OCI-LY7 (cell line): ENCODE measurements around the gene KNCN. TPM values are rescaled to one million over a fixed set of nuclear protein-coding genes. Genes with fewer than 3 reads are reported as not detected.

Experiments used
- BruUV-seq: library from RNA; stranded (reverse); fragments of 400-500 nt; replicated peaks from 2 replicates; lab custom pipeline; 2021; lab: Mats Ljungman, UMichigan
- CTCF ChIA-PET: fragments of 300-600 bp; sonication (Branson Sonifier 250); formaldehyde crosslinking; loops from one replicate; lab custom pipeline; 2022; ENCODE audit warnings: antibody characterized with exemption; ENCODE audit not compliant: unreplicated experiment; lab: Charles Lee
- POLR2A ChIA-PET: fragments of 300-600 bp; sonication (Branson Sonifier 250); formaldehyde crosslinking; loops from one replicate; lab custom pipeline; 2022; ENCODE audit warnings: antibody characterized with exemption; lab: Charles Lee
- DNase-seq: peaks from one replicate; pipeline ENCODE4 v3.0.0-alpha.2; 2015; ENCODE audit warnings: low spot score
- H2AFZ ChIP-seq: fragments of 200-600 bp; sonication (generic), shearing (Covaris generic); 2 replicates; pipeline ENCODE4 v1.6.1; 2014; ENCODE audit warnings: mild to moderate bottlenecking, antibody characterized with exemption, low read length, moderate library complexity
- H3K27ac ChIP-seq: fragments of 200-600 bp; sonication (generic); 2 replicates; pipeline ENCODE4 v1.5.1; 2014; ENCODE audit warnings: mixed run types, low read depth, mild to moderate bottlenecking, moderate library complexity, low read length, inconsistent platforms; ENCODE audit not compliant: poor library complexity, severe bottlenecking
- H3K36me3 ChIP-seq: fragments of 200-600 bp; sonication (generic); 2 replicates; pipeline ENCODE4 v1.6.1; 2014; ENCODE audit warnings: mild to moderate bottlenecking, antibody characterized with exemption, low read length, moderate library complexity, mixed read lengths; ENCODE audit not compliant: insufficient read depth
- H3K4me1 ChIP-seq: fragments of 200-600 bp; sonication (generic); 2 replicates; pipeline ENCODE4 v1.5.1; 2014; ENCODE audit warnings: mild to moderate bottlenecking, low read length; ENCODE audit not compliant: insufficient read depth, poor library complexity, severe bottlenecking
- H3K4me2 ChIP-seq: fragments of 200-600 bp; sonication (generic); 2 replicates; pipeline ENCODE4 v1.6.1; 2014; ENCODE audit warnings: mild to moderate bottlenecking, low read length
- H3K4me3 ChIP-seq: fragments of 200-600 bp; sonication (generic); 2 replicates; pipeline ENCODE4 v1.5.1; 2014; ENCODE audit warnings: mild to moderate bottlenecking, low read depth, low read length; ENCODE audit not compliant: poor library complexity, severe bottlenecking
- H3K79me2 ChIP-seq: fragments of 200-600 bp; sonication (generic); 2 replicates; pipeline ENCODE4 v1.6.1; 2016; ENCODE audit warnings: low read depth, mild to moderate bottlenecking, low read length, moderate library complexity, mixed read lengths; ENCODE audit not compliant: insufficient read depth
- H3K9me2 ChIP-seq: fragments of 200-600 bp; sonication (generic); 2 replicates; pipeline ENCODE4 v1.6.1; 2016; ENCODE audit warnings: mild to moderate bottlenecking, low read length, mixed read lengths; ENCODE audit not compliant: insufficient read depth
- H3K9me3 ChIP-seq: fragments of 200-600 bp; sonication (generic); 2 replicates; pipeline ENCODE4 v1.6.1; 2014; ENCODE audit warnings: mild to moderate bottlenecking, mixed run types, low read length, mixed read lengths
- H4K20me1 ChIP-seq: fragments of 200-600 bp; sonication (generic); 2 replicates; pipeline ENCODE4 v1.6.1; 2014; ENCODE audit warnings: mild to moderate bottlenecking, antibody characterized with exemption, low read length, moderate library complexity, mixed read lengths; ENCODE audit not compliant: insufficient read depth
- CTCF ChIP-seq: fragments of 200-600 bp; sonication (generic); conservative IDR thresholded peaks from 2 replicates; pipeline ENCODE4 v1.5.1; 2014; ENCODE audit warnings: mild to moderate bottlenecking, antibody characterized with exemption, low read length, moderate library complexity, mixed read lengths
- EZH2phosphoT487 ChIP-seq: fragments of 200-600 bp; sonication (generic); IDR thresholded peaks from 2 replicates; pipeline ENCODE4 v1.6.1; 2018; ENCODE audit warnings: low read depth, borderline replicate concordance, mild to moderate bottlenecking, mixed run types, antibody characterized with exemption, low read length, moderate library complexity, mixed read lengths
- intact Hi-C: fragments of 100-400 bp; cut with micrococcal nuclease; formaldehyde crosslinking; loops from one replicate; pipeline ENCODE4 v1.10.0; 2022; ENCODE audit not compliant: unreplicated experiment
- total RNA-seq, 2 experiments: library from RNA; depleted of rRNA in 1 of 2; stranded (reverse); fragments of >200 nt in 1 of 2; shearing (Covaris generic) in 1 of 2; gene quantifications; 2 replicates each; pipeline ENCODE4 v1.2.3, GENCODE V29; 2014 to 2022

The KNCN gene
- total RNA-seq, 2 experiments from 2014 or later: not detected

GRCh38 chr1:46527474-46528296 is 23.8 kb downstream of the KNCN start:
- H3K79me2 ChIP-seq: no peaks in the 10 kb centered on the region
- H2AFZ ChIP-seq: no peak overlapping the region
- no peaks in the 10 kb centered on the region for H3K9me3 ChIP-seq
- no peaks in the 10 kb centered on the region for H3K9me2 ChIP-seq
- H4K20me1 ChIP-seq: no peaks in the 10 kb centered on the region; the same call in 1 of the 2 replicates
- no TSS peak for BruUV-seq
- no peaks in the 10 kb centered on the region for H3K36me3 ChIP-seq
- no peak overlapping the region for H3K27ac ChIP-seq
- DNase-seq: peak; percentile 67
- ChIA-PET POLR2A (interaction anchor here (0.6 to 1.2 kb wide), 2 partner anchors 12 to 27 kb away, joined by 3 read pairs; no protein-coding TSS in a partner anchor), CTCF (interaction anchor here (1.1 to 1.5 kb wide), 2 partner anchors 12 to 50 kb away, joined by 4 read pairs; no protein-coding TSS in a partner anchor)
- H3K4me2 ChIP-seq: no peak overlapping the region
- TF ChIP-seq CTCF (peak; percentile 91), EZH2phosphoT487 (no peak)
- intact Hi-C loops: loop anchor here (1.0 kb wide), 4 partner anchors 50 to 194 kb away; no protein-coding TSS in a partner anchor
- H3K4me1 ChIP-seq: no peaks in the 10 kb centered on the region
- H3K4me3 ChIP-seq: no peak overlapping the region

DNA sequence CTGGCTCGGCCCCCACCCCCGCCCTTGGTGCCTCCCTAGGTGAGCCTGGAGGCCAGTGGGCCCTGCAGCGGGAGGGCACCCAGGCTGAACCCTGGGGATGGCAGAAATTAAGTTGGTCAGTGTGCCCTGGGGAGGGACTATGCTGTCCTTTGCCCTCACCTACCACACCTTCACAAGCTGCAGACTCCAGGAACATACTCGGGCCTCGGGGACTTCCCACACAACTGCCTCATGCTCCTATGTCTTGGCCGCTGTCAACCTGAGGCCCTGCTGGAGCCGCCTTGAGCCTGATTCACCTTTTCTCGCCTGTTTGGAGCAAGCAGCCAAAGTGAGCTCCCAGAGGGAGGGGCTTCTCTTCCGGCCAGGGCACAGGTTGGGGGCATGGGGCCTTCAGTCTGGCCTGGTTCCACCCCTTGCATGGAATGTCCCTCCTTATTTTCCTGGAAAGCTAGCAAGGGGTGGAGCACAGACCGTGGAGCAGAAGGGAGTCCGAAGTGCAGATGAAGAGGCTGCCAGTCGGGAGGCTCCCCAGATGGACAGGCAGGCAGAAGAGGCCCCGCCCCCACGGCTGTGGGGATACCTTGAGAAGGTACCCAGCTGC is 24.7 kb downstream of the KNCN start:
- Histone ChIP-seq H3K9me2 (no peaks in the 10 kb centered on the region), H2AFZ (no peak overlapping the region)

More for the DNA sequence above, 24.7 kb downstream of the KNCN start:
- ChIA-PET CTCF (interaction anchor here (1.1 to 1.5 kb wide), 2 partner anchors 13 to 49 kb away, joined by 4 read pairs; no protein-coding TSS in a partner anchor), POLR2A (no interaction called here)
- no peak for DNase-seq
- no peaks in the 10 kb centered on the region; the same call in 1 of the 2 replicates for H4K20me1 ChIP-seq
- H3K36me3 ChIP-seq: no peaks in the 10 kb centered on the region
- no TSS peak for BruUV-seq
- H3K27ac ChIP-seq: no peak overlapping the region
- TF ChIP-seq CTCF (no peak), EZH2phosphoT487 (no peak)
- H3K79me2 ChIP-seq: no peaks in the 10 kb centered on the region
- H3K4me1 ChIP-seq: no peaks in the 10 kb centered on the region
- H3K4me3 ChIP-seq: no peak overlapping the region
- H3K9me3 ChIP-seq: no peaks in the 10 kb centered on the region
- intact Hi-C loops: no loop called here
- no peak overlapping the region for H3K4me2 ChIP-seq
